K562 (cell line): ENCODE measurements around the gene CDPF1. TPM values are rescaled to one million over a fixed set of nuclear protein-coding genes. Genes with fewer than 3 reads are reported as not detected.
A peak's percentile ranks its signal among the peaks of the same experiment; 100 is the strongest.

Experiments used
- ATAC-seq: fragments of 200-7000 bp; cut with Tn5 transposase; 3 replicates; pipeline ENCODE4 v1.9.1; 2020; ENCODE audit warnings: moderate library complexity
- BruUV-seq: library from RNA; stranded (reverse); fragments of 400-500 nt; replicated peaks from 2 replicates; lab custom pipeline; 2021; lab: Mats Ljungman, UMichigan
- CTCF ChIA-PET: fragments of 300-600 bp; formaldehyde crosslinking; extraction: SDS; loops from one replicate; lab custom pipeline; 2021; ENCODE audit warnings: low intra/inter-chr PET ratio; lab: Yijun Ruan, JAX
- POLR2A ChIA-PET: fragments of 300-600, 350-650 bp; sonication (Branson Sonifier 250); formaldehyde crosslinking; extraction: SDS; loops from one replicate; lab custom pipeline; 2021; ENCODE audit warnings: antibody characterized with exemption, inconsistent platforms; lab: Yijun Ruan, JAX
- DNase-seq, 4 experiments: peaks; one replicate each; pipeline versions ENCODE4 v3.0.0 to v3.0.0-alpha.2; 2011 to 2018; ENCODE audit warnings: low spot score in 3 of 4, mixed read lengths in 3 of 4; ENCODE audit errors: extremely low read depth in 1 of 4
- FAIRE-seq: peaks from 2 replicates; lab custom pipeline; 2011; peaks lifted over from hg19 to GRCh38; lab: Jason Lieb, UNC
- H2AFZ ChIP-seq: 2 replicates; pipeline ENCODE4 v1.6.0; 2011; ENCODE audit warnings: low read depth, low read length, control low read depth, inconsistent platforms
- H3K27ac ChIP-seq: fragments of 200-600 bp; 3 replicates; pipeline ENCODE4 v1.8.0; 2011; ENCODE audit warnings: low read depth, mild to moderate bottlenecking, control low read depth, inconsistent platforms, low read length, moderate library complexity, mixed read lengths; ENCODE audit errors: extremely low read depth
- H3K27me3 ChIP-seq, 2 experiments: fragments of 300-600 bp in 1 of 2; 2 replicates in 1 of 2; 3 replicates in 1 of 2; pipeline versions ENCODE4 v1.6.0 to v1.8.0; 2011; ENCODE audit warnings: inconsistent platforms in 2 of 2, low read length in 2 of 2, mild to moderate bottlenecking in 1 of 2, mixed read lengths in 1 of 2, moderate library complexity in 1 of 2; ENCODE audit not compliant: control insufficient read depth in 2 of 2, insufficient read depth in 2 of 2
- H3K36me3 ChIP-seq: fragments of 300-600 bp; 3 replicates; pipeline ENCODE4 v1.8.0; 2011; ENCODE audit warnings: mild to moderate bottlenecking, low read length, inconsistent platforms; ENCODE audit not compliant: control insufficient read depth, insufficient read depth
- H3K4me1 ChIP-seq, 2 experiments: fragments of 200-600 bp in 1 of 2; replicated peaks in 1 of 2; 2 replicates in 1 of 2; 3 replicates in 1 of 2; pipeline versions ENCODE4 v1.5.1 to v1.8.0; 2011; ENCODE audit warnings: inconsistent platforms in 2 of 2, low read length in 2 of 2, mild to moderate bottlenecking in 1 of 2, mixed read lengths in 1 of 2, moderate library complexity in 1 of 2; ENCODE audit not compliant: control insufficient read depth in 2 of 2, insufficient read depth in 2 of 2
- H3K4me2 ChIP-seq: 2 replicates; pipeline ENCODE4 v1.6.1; 2011; ENCODE audit warnings: low read length, control low read depth, inconsistent platforms, mixed read lengths; ENCODE audit not compliant: insufficient read depth
- H3K4me3 ChIP-seq: fragments of 200-600 bp; sonication (generic), shearing (Covaris generic); 2 replicates; pipeline ENCODE4 v1.5.1; 2016; ENCODE audit warnings: control low read depth, inconsistent platforms
- H3K79me2 ChIP-seq: fragments of 200-600 bp; 3 replicates; pipeline ENCODE4 v1.8.0; 2011; ENCODE audit warnings: low read length, inconsistent platforms; ENCODE audit not compliant: control insufficient read depth, insufficient read depth
- H3K9ac ChIP-seq, 2 experiments: 2 replicates each; pipeline versions ENCODE4 v1.6.0 to v1.6.1; 2011; ENCODE audit warnings: low read depth in 2 of 2, low read length in 2 of 2, control low read depth in 1 of 2, inconsistent platforms in 1 of 2, mild to moderate bottlenecking in 1 of 2, mixed read lengths in 1 of 2; ENCODE audit not compliant: insufficient read depth in 1 of 2
- H3K9me1 ChIP-seq: one replicate; pipeline ENCODE4 v1.6.0; 2011; ENCODE audit warnings: inconsistent platforms, mild to moderate bottlenecking, low read length, moderate library complexity; ENCODE audit not compliant: control insufficient read depth, insufficient read depth
- H3K9me3 ChIP-seq: replicated peaks from 2 replicates; pipeline ENCODE4 v1.5.1; 2011; ENCODE audit warnings: low read depth, low read length, inconsistent platforms; ENCODE audit not compliant: control insufficient read depth, insufficient read depth
- H4K20me1 ChIP-seq: replicated peaks from 2 replicates; pipeline ENCODE4 v1.6.1; 2011; ENCODE audit warnings: low read length, inconsistent platforms, mixed read lengths; ENCODE audit not compliant: control insufficient read depth, insufficient read depth
- CBX3 ChIP-seq, 2 experiments: IDR thresholded peaks; 1 replicate in 1 of 2; 2 replicates in 1 of 2; pipeline ENCODE4 v1.6.1; 2012; ENCODE audit warnings: inconsistent platforms in 2 of 2, low read length in 2 of 2, borderline replicate concordance in 1 of 2, control low read depth in 1 of 2
- RBFOX2 ChIP-seq: fragments of 200-400 bp; formaldehyde crosslinking; IDR thresholded peaks from 2 replicates; pipeline ENCODE4 v1.6.1; 2017; ENCODE audit warnings: low read depth, mild to moderate bottlenecking, low read length, moderate library complexity
- WGBS: fragments of 100-300 bp; shearing (Covaris generic); methylation state at CpG from one replicate; pipeline ENCODE4 v1.1.6; 2016; ENCODE audit warnings: low coverage, mixed read lengths; ENCODE audit not compliant: insufficient coverage; ENCODE audit errors: missing lambda C conversion rate; 5-methylcytosine and 5-hydroxymethylcytosine counted together
- in situ Hi-C: fragments of 300-500 bp; cut with MboI; formaldehyde crosslinking; loops from 4 replicates; pipeline ENCODE4 v1.15.0; 2018; ENCODE audit warnings: inconsistent platforms, mixed read lengths
- intact Hi-C: fragments of 100-400 bp; cut with micrococcal nuclease; formaldehyde crosslinking; loops from 2 replicates; pipeline ENCODE4 v1.14.2; 2022
- polyA plus RNA-seq, 8 experiments: library from polyadenylated mRNA; depleted of rRNA in 4 of 8; stranded (reverse) in 5 of 8; unstranded in 3 of 8; fragments of >200 nt; fragmentation: Nextera tagmentation in 2 of 8; fragmentation: Illumina TruSeq in 1 of 8; extraction: Ambion mirVana in 2 of 8; extraction: Trizol in 1 of 8; gene quantifications; 2 replicates each; pipeline versions ENCODE4 v1.2.1 to v1.2.3, GENCODE V29; 2011 to 2014; ENCODE audit warnings: inconsistent platforms in 1 of 8, missing spikeins in 1 of 8
- total RNA-seq, 7 experiments: library from RNA; depleted of rRNA in 6 of 7; stranded (reverse); fragments of >200 nt in 6 of 7; fragmentation: Illumina TruSeq in 2 of 7; extraction: Trizol in 2 of 7; gene quantifications; 2 replicates each; pipeline versions ENCODE4 v1.2.1 to v1.2.3, GENCODE V29; 2011 to 2021; ENCODE audit warnings: low replicate concordance in 1 of 7

Gene CDPF1
- total and polyA plus RNA-seq, 9 of the 15 experiments (the other 6 are each of a cell fraction or from before 2014, with no cell fraction given): 0.84 to 19.5 (median 9.1) TPM

DNA sequence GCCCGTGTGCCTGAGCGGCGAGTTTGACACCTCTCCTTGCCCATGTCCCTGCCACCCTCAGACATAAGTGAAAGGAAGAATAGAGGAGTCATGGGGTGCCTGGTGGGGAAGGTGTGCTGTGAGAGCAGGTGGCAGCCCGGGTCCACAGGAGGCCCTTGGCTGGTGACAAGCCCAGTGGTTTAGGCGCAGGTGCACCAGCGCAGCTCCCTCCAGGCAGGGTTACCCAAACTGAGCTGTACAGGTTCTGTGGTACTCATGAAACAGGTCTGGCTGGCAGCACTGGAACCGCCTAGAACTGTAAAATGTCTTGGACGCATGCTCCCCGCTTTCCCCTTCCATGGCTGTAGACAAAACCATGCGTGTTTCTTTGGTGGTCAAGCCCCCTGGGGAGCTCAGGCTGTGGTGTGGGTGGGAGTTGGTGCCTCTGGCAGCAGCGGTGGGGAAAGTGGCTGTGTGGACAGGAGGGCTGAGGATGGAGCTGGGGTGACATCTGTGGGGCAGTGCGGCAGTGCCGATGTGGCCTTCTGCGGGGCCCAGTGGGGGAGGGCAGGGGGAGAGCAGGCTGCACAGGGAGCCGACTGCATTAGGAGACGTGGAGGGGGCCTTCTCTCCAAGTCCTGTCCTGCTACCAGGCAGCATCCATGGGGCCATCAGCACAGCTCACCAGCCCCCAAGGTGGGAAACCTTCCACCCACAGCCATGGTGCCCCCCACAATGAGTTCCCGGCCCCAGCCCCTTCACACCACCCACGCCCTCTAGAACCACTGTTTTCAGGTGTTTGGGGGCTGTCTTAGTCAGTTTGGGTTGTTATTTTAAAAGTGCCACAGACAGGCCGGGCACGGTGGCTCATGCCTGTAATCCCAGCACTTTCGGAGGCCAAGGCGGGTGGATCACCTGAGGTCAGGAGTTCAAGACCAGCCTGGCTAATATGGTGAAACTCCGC is 41.0 kb upstream of the CDPF1 start:
- 87% methylated on average over 9 of the region's 23 CpGs for WGBS
- 0 out of 4 replicates have a peak overlapping the region, but pooled peaks of 1 of the 2 experiments have one; percentile 17 for H3K9ac ChIP-seq
- no peak overlapping the region for H3K4me3 ChIP-seq
- no peak overlapping the region for H2AFZ ChIP-seq
- POLR2A ChIA-PET: interaction anchor here (0.6 to 1.0 kb wide), 6 partner anchors 17 to 414 kb away, joined by 3 to 5 read pairs (median 3); no protein-coding TSS in a partner anchor
- H3K9me1 ChIP-seq: no peaks in the 10 kb centered on the region
- H3K27ac ChIP-seq: no peak overlapping the region
- BruUV-seq: no TSS peak
- no peaks in the 10 kb centered on the region for H3K27me3 ChIP-seq
- no peaks in the 10 kb centered on the region for H3K9me3 ChIP-seq
- ATAC-seq (no peak), DNase-seq (no peak), FAIRE-seq (no peak)
- H3K36me3 ChIP-seq: peaks cover 18% of the 10 kb centered on the region; the same call in 2 of the 3 replicates
- intact Hi-C loops (no loop called here), in situ Hi-C loops (no loop called here)
- TF ChIP-seq CBX3 (IDR thresholded peaks at IDR 0.05; ENCODE audit: borderline replicate concordance in 1 of 2, low read length in 2 of 2) (no peak), RBFOX2 (0 out of 2 replicates have a peak, but pooled peaks have one; percentile 6)
- no peak overlapping the region for H3K4me2 ChIP-seq
- H4K20me1 ChIP-seq: no peaks in the 10 kb centered on the region
- CTCF ChIA-PET: no interaction called here
- H3K4me1 ChIP-seq: peaks cover 0 to 27% of the 10 kb centered on the region in 2 experiments; a peak in 3 of 5 replicates
- H3K79me2 ChIP-seq: no peaks in the 10 kb centered on the region
